MV-4-11 (cell line): ENCODE results near the gene B9D1.

Source experiments
- DNase-seq: peaks from one replicate; lab custom pipeline; 2025; lab: John Stamatoyannopoulos, UW

The B9D1 gene

GRCh38 chr17:19376811-19377210 is 14.3 kb upstream of the B9D1 start:
- DNase-seq, result no peak

GRCh38 chr17:19375732-19376131 is 13.2 kb upstream of the B9D1 start:
- no peak for DNase-seq

GRCh38 chr17:19374136-19374535 is 11.6 kb upstream of the B9D1 start:
- no peak for DNase-seq

- DNase-seq, result peak; percentile 60
These were observed 10.5 kb upstream of the B9D1 start for GRCh38 chr17:19372866-19373504.

- no peak for DNase-seq
These were observed 9.9 kb upstream of the B9D1 start for GRCh38 chr17:19372439-19372838.

GRCh38 chr17:19372011-19372370 is 9.5 kb upstream of the B9D1 start:
- DNase-seq, result no peak

- peak; percentile 87 for DNase-seq
These were observed 8.9 kb upstream of the B9D1 start for GRCh38 chr17:19371259-19372010.

- DNase-seq, result peak; percentile 92
These were observed 8.0 kb upstream of the B9D1 start for GRCh38 chr17:19370493-19370960.

GRCh38 chr17:19369846-19370492 is 7.4 kb upstream of the B9D1 start:
- DNase-seq, result peak; percentile 34

- DNase-seq, result no peak
These were observed 6.7 kb upstream of the B9D1 start for GRCh38 chr17:19369107-19369778.

GRCh38 chr17:19368229-19368628 is 5.7 kb upstream of the B9D1 start:
- no peak for DNase-seq

GRCh38 chr17:19366637-19366972 is 4.1 kb upstream of the B9D1 start:
- no peak for DNase-seq

- DNase-seq, result no peak
These were observed 3.5 kb upstream of the B9D1 start for GRCh38 chr17:19365833-19366636.

GRCh38 chr17:19365499-19365817 is 2.9 kb upstream of the B9D1 start:
- DNase-seq, result no peak

- no peak for DNase-seq
These were observed 2.4 kb upstream of the B9D1 start for GRCh38 chr17:19364699-19365498.

- no peak for DNase-seq
These were observed 1.0 kb upstream of the B9D1 start for GRCh38 chr17:19363460-19364035.

GRCh38 chr17:19363114-19363438 is 553 bp upstream of the B9D1 start:
- no peak for DNase-seq

- DNase-seq, result no peak
These were observed 613 bp downstream of the B9D1 start for GRCh38 chr17:19361944-19362276.

- DNase-seq, result no peak
These were observed 1.2 kb downstream of the B9D1 start for GRCh38 chr17:19361326-19361725.

- DNase-seq, result no peak
These were observed 1.8 kb downstream of the B9D1 start for GRCh38 chr17:19360772-19361171.

- no peak for DNase-seq
These were observed 2.7 kb downstream of the B9D1 start for GRCh38 chr17:19359856-19360255.
